HG02852 (cell line): ENCODE results near the gene UTS2B.

ENCODE experiments used
- ATAC-seq: cut with Tn5 transposase; IDR thresholded peaks from one replicate; pipeline ENCODE4 v1.9.1; 2021; ENCODE audit warnings: mild to moderate bottlenecking, moderate library complexity; ENCODE audit not compliant: unreplicated experiment

The UTS2B gene, protein sequence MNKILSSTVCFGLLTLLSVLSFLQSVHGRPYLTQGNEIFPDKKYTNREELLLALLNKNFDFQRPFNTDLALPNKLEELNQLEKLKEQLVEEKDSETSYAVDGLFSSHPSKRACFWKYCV

DNA sequence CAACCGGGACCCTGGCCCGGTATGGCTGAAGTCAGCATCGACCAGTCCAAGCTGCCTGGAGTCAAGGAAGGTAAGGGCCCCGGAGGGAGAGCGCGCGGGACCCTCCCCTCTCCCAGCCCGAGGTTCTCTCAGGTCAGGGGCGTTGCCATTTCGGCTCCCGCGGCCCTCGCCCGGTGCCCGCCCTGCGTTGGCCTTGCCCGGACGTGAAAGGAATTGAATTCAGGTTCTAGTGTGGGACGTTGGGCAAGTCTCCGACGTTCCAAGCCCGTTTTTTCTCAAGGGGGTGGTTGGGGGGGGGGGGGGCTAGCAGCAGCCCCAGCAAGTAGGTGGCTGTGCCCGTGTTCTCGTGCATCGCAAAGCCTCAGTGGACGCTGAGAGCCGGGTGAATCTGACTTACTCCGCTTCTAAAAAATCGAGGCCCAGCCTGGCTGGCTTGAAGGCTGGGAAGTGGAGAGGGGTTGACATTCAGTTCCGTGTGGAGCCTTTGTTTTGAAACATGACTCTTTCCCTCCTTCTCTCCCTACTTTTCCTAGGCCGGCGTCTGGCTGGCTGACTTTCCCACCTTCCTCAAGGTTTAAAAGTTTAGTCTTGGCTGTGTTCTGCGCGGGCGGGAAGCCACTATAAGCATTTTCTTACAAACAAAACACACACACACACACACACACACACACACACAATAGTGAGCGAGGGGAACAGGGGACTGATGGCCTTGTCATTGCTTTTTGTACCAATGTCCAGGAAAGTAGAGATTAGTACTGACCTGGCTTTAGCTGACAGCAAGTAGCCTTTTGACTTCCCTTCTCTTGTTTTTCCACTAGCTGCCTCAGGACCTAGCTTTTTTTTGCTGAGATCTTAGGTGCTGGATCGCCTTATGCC, at the start of gene UTS2B:
Gene UTS2B (minus strand): TSS at position 873 of the 876 bp plus-strand sequence. CDS start 48,337 bp downstream, outside the sequence.
- peak; percentile 27 for ATAC-seq

DNA sequence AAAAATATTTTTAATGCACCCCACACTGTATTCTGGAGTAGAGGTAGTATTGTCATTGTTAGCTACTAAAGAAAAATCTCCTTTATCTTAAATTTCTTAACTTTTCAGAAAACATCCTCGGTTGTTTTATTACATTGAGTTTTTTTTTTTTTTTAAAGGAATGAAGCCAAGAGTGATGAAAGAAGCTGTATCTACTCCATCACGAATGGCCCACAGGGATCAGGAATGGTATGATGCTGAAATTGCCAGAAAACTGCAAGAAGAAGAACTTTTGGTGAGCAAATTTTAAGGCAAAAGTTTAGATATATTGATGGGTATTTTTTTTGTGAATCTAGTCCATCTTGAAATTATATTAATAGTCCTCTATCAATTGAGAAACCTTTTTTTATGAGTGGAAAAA, 49.7 kb upstream of the UTS2B start:
- no peak for ATAC-seq

DNA sequence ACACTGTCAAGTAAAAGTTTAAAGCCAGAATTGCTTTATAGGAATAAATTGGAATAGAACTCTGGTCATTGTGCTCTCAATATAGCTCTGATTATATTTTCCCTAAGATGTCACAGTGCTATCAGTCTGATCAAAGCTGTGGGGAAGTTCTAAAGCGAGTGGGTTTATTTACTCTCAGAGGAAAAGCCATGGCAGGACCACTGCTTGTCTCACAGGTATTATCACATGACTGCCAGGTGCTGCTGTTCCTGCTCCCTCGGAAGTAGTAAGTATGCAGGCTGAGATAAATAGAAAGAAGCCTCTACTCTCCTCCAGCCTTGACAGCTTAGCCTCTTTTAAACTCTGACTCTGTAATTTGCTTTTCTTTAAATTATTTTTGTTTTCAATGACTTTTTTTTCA, 49.1 kb upstream of the UTS2B start:
- no peak for ATAC-seq

DNA sequence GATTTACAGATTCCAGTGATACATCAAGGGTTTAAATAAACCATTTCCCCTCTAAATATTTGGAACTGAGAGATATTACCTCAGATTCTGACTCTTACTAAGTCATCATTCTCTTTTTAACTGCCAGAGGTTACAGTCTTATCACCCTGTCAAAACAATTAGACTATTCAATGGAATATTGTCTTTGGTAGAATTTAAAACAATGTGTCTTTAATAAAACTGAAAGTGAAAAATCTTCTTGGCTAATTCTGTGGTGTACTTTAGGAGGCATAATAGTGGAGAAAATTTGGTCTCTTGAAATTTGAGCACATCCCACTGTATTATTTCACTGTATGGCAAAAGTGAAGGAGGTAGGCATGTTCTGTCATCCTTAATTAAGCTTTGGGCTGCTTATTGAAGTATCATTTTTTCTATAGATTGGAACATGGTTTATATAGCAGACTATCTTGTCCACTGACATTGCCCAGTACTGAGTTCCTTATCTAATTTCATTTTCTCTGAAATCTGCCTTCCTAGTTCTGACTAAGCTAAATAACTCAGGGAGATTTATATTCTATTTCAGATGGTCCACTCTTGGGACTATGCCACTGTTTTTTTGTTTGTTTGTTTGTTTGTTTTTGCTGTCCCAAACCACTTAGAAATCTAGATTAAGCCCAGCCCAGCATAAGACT, 48.0 kb upstream of the UTS2B start:
- no peak for ATAC-seq

DNA sequence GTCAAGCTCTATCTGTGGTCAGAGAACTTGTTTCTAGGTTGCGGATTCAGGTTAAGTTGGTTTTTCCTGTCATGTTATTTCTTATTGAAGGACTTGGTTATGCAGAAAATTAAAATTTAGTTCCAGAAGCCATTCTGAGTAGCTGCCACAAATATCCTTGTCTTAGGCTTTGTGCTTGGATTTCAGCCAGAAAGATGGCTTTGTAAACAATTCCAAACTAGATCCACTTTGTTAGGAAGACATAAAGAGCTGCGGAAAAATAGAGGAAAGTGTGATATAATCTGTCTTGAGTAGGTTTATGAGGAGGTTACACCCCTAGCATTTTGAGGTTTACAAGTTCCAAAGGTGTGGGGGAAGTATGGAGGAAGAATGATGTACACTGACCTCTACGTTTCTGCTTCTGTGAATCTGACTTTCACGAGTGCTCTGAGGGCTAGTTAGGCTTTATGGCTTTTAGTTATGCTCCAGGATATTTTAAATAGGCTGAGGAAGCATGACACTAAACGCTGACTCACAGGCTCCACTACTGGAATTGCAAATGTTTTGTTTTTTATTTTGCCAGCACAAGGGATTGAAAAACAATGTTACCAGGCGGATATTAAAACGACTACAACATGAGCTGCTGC, 46.3 kb upstream of the UTS2B start:
- ATAC-seq: no peak

DNA sequence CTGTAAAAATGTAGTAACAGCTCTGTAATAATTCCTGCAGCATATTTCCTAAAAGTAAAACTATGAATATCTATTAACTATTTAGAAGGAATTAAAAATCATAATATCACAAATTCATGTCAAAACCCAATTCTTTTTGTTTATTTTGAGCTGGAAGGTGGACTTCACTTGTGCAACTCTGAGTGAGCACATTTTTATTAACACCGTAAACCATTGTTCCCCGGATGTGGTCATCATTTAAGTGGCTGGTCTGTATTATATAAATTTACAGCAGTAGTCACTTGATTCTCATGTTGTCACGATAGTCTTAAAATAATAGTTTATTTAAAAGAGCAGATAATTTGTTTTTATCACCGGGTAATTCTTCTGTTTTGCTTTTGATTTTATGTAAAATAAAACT, 43.0 kb upstream of the UTS2B start:
- no peak for ATAC-seq

DNA sequence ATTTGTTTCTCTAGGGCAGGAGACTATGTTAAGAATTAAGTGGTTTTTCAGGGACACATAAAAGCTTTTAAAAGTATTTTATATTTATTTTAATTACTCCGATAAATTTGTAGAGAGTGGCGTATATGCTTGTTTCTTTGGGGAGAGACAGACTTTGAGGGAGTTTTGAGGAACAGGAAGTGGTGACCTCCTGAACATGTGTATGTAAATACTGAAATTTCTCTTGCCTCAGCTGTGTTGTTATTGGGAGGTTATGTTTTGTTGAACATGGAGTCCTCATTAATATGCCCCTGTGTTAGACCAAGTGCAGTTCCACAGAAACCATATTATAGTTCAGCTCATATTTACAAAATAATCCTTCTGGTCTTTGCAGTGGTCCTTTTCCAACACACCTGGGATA, 41.8 kb upstream of the UTS2B start:
- no peak for ATAC-seq

DNA sequence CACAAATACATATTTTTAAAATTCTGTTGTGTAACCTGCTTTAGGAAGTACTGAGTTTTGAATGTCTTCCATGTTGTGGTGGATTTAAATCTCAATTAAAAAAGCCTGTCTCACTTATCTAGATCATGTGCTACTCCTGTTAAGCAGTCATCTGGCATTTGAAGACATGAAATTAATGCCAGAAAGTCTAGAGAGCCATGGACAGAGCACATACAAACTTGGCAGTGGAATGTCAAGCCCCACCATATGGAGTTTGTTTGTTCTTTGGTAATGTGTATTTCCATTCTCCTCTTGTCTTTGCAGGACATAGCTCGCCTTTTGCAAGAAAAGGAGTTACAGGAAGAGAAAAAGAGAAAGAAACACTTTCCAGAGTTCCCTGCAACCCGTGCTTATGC, 39.3 kb upstream of the UTS2B start:
- ATAC-seq: no peak

DNA sequence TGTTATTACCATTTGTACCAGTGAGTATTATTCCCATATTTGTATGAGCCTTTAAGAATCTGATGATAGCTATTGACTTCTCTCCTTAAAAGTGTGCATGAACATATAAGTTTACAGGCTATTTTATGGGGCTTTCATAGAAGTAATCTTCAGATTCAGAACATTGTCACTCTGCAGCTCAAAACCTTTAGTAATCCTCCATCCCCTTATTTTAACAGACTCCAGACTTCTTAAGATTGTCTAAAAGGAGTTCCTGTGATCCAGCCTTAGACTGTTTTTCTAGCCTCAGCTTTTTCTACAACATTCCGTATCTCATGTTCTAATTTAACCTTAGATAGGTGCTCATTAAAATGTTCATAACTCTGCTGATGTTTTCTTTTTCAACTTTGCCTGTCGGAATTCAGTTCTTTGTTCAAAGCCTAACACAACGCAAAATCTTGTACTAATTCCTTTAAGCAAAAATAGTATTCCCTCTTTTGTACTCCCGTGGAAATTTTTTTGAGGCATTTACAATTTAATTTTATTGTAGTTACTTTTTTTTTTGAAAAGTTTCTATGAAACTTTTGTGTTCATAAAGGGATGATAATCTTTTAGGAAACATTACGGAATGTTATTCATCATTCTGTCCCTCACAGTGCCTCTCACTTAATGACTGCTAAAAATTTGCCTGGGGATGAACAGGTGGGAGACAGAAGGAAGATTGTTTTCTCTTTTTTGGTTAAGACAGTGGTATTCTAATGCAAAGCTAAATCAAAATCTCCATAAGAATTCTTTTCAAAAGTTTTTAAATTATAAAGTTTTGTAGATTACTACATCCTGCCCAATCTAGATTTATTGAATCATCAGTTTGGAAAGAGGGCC, 38.7 kb upstream of the UTS2B start:
- no peak for ATAC-seq

DNA sequence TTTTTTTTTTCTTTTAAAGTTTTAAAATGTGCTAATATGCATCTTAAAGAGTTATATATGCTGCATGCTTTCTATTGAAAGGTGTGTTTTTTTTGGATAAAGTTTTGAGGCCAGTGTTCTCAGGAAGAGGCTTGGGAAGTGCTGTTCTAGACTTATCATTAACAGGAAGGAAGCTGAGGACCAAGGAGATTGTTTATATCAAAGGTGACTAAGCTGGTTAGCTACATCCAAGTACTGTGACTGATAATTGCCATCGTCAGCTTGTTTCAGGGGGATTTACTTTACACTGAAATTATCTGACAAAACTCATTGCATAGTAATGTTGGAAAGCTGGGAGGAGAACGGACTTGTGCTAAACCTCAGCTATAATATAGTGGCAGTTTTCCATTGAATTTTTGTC, 36.3 kb upstream of the UTS2B start:
- no peak for ATAC-seq

DNA sequence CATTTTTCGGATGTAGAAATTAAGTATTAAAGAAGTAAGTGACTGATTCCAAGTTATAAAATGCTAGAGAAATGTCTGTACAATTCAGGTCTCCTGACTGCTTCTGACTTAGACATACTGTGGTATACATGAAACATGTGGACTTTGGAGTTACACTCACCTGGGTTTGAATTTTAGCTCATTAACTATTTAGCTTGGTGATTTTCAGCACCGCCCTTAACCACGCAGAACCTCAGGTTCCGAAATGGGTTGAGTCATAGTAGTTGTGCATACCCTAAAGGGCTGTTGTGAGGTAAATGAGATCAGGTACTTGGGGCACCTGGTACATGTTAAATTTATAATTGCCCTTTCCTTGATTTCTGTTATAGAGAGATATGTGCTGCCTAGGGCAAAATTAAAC, 32.9 kb upstream of the UTS2B start:
- ATAC-seq: no peak

DNA sequence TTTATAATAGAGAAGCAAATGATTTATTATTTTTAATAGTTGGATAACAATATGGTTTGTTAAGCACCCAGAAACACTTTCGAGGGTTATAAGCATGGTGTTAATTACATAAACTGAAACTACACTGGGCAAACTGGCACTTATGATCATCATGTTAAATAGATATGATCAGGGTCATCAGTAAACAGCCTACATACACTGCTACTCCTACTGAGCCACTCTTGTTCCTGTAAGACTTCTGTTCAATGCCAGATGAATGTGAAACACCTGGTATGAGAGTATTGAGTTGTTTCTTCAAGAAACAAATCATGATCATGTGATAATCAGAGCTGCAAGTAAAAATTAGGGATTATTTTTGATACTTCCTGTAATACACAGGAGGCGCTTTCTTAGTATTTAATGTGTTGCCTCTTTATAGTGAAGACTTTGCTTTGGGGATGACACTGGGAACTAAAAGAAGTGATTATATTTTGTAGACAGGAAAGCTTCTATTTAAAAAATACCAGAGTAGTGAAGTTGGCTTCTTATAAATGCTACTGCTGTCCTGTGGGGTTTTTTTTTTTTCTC, 32.3 kb upstream of the UTS2B start:
- no peak for ATAC-seq

DNA sequence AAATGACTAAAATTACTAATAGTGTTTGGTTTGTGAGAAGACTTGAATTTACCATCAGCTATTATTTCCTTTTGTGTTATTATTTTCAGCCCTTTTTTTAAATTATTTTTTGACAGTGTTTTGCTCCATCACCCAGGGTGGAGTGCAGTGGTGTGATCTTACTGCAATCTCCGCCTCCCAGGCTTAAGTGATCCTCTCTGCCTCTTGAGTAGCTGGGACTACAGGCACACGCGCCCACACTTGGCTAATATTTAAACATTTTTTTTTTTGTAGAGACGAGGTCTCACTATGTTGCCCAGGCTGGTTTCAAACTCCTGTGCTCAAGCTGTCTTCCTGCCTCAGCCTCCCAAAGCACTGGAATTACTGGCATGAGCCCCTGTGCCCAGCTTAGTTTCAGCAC, 31.7 kb upstream of the UTS2B start:
- no peak for ATAC-seq

DNA sequence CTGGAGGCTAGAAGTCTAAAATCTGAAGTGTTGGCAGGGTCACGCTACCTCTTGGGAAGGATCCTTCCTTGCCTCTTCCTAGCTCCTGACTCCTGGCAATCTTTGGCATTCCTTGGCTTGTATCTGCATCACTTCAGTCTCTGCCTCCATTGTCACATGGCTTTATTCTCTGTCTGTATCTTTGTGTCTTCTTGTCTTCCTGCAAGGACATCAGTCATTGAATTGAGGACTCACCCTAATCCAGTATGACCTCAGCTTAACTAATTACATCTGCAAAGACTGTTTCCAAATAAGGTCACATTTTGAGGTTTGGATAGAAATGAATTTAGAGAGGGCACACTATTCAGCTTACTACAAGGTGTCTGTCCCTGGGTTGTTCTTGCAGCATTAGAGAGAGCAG, 31.1 kb upstream of the UTS2B start:
- no peak for ATAC-seq

DNA sequence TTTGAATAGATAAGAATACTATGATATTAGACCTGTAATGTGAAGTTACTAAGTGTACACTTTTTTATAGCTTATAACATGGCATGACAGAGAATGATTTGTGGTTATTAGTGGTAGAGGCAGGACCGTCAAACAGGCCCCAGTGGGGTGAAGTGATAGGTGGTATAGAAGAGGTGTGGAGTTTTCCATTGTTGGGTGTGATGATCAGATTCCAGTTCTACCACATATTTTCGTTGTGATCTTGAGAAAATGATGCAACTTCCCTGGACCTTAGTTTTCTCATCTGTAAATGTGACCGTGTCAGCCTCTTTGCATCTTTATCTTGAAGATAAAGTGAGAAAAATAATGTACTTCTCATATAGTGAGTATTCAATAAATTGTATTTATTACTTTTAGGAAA, 30.3 kb upstream of the UTS2B start:
- no peak for ATAC-seq

DNA sequence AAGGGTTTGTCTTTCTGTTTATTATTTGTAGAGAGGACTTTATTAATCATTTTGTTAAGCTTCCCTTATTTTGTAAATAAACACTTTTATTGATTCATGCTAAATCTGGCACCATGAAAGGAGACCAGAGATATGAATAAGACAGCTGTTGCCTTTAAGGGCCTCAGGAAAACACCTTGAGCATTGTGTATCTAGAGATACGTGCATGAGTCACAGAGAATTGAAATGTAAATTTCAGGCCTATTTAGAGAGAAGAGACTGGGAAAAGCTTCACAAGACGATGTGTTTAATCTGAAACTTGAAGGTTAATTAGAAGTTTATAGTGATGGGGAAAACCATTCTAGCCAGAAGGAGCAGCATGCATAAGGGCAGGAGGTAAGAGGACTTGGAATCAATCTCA, 28.6 kb upstream of the UTS2B start:
- peak; percentile 39 for ATAC-seq

DNA sequence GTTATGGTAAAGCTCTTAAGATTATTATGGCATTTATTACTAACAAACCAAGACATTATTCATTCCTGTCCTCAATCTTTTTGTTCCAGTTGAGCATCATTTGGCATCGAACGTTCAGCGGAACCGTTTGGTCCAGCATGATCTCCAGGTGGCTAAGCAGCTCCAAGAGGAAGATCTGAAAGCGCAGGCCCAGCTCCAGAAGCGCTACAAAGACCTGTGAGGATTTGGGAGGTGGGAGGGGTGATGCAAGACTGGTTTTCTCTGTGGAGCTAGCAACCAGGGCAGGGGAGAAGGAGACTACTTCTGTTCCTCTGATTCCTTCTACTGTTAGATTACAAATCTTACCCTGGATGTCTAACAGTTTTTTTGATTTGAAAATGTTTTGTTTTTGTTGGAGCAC, 27.6 kb upstream of the UTS2B start:
- ATAC-seq: no peak

DNA sequence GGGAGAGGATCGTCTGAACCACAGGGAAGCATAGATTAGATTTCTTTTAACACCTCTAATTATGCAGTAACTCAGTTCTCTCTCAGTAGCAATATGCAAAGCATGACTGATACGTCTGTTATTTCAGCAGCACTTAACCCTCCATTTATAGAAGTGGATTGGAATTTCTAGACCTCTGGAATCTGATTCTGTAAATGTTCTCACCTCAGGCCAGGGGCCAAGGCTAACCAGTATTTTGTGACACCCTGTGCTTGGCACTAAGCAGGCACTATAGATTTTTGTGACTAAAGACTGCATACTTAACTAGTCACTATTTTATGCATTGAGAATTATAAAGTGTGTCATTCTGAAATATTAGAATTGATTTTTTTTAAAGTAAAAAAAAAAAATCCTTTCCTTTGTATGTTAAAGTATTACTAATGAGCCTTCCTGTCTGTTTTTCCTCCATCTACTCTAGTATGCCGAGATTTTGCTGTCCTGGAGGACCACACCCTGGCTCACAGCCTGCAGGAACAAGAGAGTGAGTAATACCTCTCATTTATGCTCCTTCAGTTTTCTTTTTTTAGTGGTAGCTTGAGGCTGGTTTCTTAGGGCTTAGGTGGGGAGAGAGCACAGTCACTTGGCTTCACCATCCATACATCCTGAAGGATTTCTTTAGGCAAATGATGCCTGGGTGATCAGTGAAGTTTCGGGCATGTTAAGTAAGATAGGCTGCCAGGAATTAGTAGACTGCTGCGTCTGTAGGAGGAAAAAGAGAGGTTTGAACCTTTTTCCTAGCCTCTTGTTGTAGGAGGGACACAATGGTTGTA, 26.5 kb upstream of the UTS2B start:
- ATAC-seq: no peak

DNA sequence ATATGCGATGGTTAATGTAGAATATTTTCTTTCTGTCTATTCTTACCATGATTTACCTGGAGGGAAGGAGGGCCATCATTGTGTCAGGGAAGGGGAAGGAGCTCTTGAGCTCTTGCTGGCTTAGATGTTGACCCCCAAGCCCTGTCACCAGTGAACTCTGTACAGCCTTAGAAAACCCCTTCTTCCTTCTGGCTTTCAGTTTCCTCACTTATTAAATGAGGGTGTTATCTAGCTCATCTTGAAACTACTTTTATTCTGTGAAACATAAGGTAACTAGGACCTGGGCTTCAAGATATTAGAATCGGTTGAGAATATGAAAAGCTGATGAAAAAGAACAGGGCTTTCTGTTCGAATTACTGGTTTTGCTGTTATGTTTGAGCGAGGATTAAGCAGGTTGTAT, 25.1 kb upstream of the UTS2B start:
- ATAC-seq: peak; percentile 79
